Calu3 (cell line): ENCODE results near the gene TAS1R1. TPM values are rescaled to one million over a fixed set of nuclear protein-coding genes. Genes with fewer than 3 reads are reported as not detected.
A peak's percentile ranks its signal among the peaks of the same experiment; 100 is the strongest.
"Not testable (repeated sequence)": the region's sequence is repeated elsewhere in the genome, so short reads cannot be mapped to it uniquely, and the experiment has no call there.

Experiments
- BruUV-seq: library from RNA; stranded (reverse); fragments of 400-500 nt; replicated peaks from 2 replicates; lab custom pipeline; 2021; lab: Mats Ljungman, UMichigan
- CTCF ChIA-PET: fragments of 300-600 bp; sonication (Branson Sonifier 250); formaldehyde crosslinking; loops from one replicate; lab custom pipeline; 2022; ENCODE audit warnings: antibody characterized with exemption; lab: Charles Lee
- DNase-seq: peaks from one replicate; pipeline ENCODE4 v3.0.0; 2022
- H3K27ac Mint-ChIP-seq: one replicate; pipeline ENCODE4 v1.8.0; 2022; ENCODE audit warnings: mixed read lengths; ENCODE audit not compliant: unreplicated experiment
- H3K27me3 Mint-ChIP-seq: one replicate; pipeline ENCODE4 v1.8.0; 2022; ENCODE audit warnings: mixed read lengths; ENCODE audit not compliant: unreplicated experiment
- H3K36me3 Mint-ChIP-seq: one replicate; pipeline ENCODE4 v1.8.0; 2022; ENCODE audit warnings: mild to moderate bottlenecking, moderate library complexity, mixed read lengths; ENCODE audit not compliant: insufficient read depth, unreplicated experiment
- H3K4me1 Mint-ChIP-seq: one replicate; pipeline ENCODE4 v1.8.0; 2022; ENCODE audit warnings: mild to moderate bottlenecking, low read depth, mixed read lengths; ENCODE audit not compliant: unreplicated experiment
- H3K4me3 Mint-ChIP-seq: one replicate; pipeline ENCODE4 v1.8.0; 2022; ENCODE audit warnings: mild to moderate bottlenecking, low read depth, moderate library complexity, mixed read lengths; ENCODE audit not compliant: unreplicated experiment
- H3K9me3 Mint-ChIP-seq: one replicate; pipeline ENCODE4 v1.8.0; 2022; ENCODE audit warnings: low read depth, mixed read lengths; ENCODE audit not compliant: unreplicated experiment
- CTCF ChIP-seq: fragments of 200-600 bp; IDR thresholded peaks from one replicate; pipeline ENCODE4 v1.8.0; 2022; ENCODE audit warnings: antibody characterized with exemption; ENCODE audit not compliant: unreplicated experiment
- intact Hi-C: fragments of 100-400 bp; cut with micrococcal nuclease; formaldehyde crosslinking; loops from one replicate; pipeline ENCODE4 v1.10.0; 2022; ENCODE audit not compliant: unreplicated experiment
- total RNA-seq: library from RNA; stranded (reverse); gene quantifications from 2 replicates; pipeline ENCODE4 v1.2.3, GENCODE V29; 2022

TAS1R1 gene
- total RNA-seq, 1 experiment from 2014 or later, result not detected

GRCh38 chr1:6596351-6596750 lies 41.2 kb downstream of the TAS1R1 start:
- no peak overlapping the region for H3K27ac Mint-ChIP-seq

GRCh38 chr1:6596886-6597776 lies 42.0 kb downstream of the TAS1R1 start:
- DNase-seq, result no peak
- intact Hi-C loops, result no loop called here
- Mint-ChIP-seq H3K36me3 (peaks cover 61% of the 10 kb centered on the region), H3K4me1 (no peaks in the 10 kb centered on the region), H3K4me3 (no peak overlapping the region), H3K9me3 (no peaks in the 10 kb centered on the region), H3K27ac (no peak overlapping the region), H3K27me3 (no peaks in the 10 kb centered on the region)
- CTCF ChIA-PET, result no interaction called here
- BruUV-seq, result no TSS peak
- no peak for TF ChIP-seq CTCF

More at GRCh38 chr1:6596351-6596750, 41.2 kb downstream of the TAS1R1 start:
- no TSS peak for BruUV-seq
- TF ChIP-seq CTCF, result no peak
- Mint-ChIP-seq H3K4me3 (no peak overlapping the region), H3K36me3 (peaks cover 53% of the 10 kb centered on the region), H3K27me3 (no peaks in the 10 kb centered on the region), H3K4me1 (no peaks in the 10 kb centered on the region), H3K9me3 (no peaks in the 10 kb centered on the region)
- CTCF ChIA-PET, result no interaction called here
- no peak for DNase-seq
- intact Hi-C loops, result no loop called here

GRCh38 chr1:6597777-6598131 lies 42.6 kb downstream of the TAS1R1 start:
- no peak for TF ChIP-seq CTCF
- intact Hi-C loops, result no loop called here
- Mint-ChIP-seq H3K9me3 (no peaks in the 10 kb centered on the region), H3K36me3 (peaks cover 67% of the 10 kb centered on the region), H3K27me3 (no peaks in the 10 kb centered on the region), H3K4me3 (no peak overlapping the region), H3K4me1 (no peaks in the 10 kb centered on the region), H3K27ac (no peak overlapping the region)
- no peak for DNase-seq
- CTCF ChIA-PET, result no interaction called here
- no TSS peak for BruUV-seq

- Mint-ChIP-seq H3K27ac (peak overlapping the region; percentile 47), H3K36me3 (peaks cover 76% of the 10 kb centered on the region), H3K4me1 (no peaks in the 10 kb centered on the region), H3K4me3 (peak overlapping the region; percentile 87), H3K9me3 (no peaks in the 10 kb centered on the region), H3K27me3 (no peaks in the 10 kb centered on the region)
- CTCF ChIA-PET, result interaction anchor here (0.6 to 2.1 kb wide), 3 partner anchors 11 to 19 kb away, joined by 3 to 5 read pairs (median 4); partner anchors contain the start of gene ZBTB48
- no peak for TF ChIP-seq CTCF
- intact Hi-C loops, result no loop called here
- DNase-seq, result peak; percentile 39
- no TSS peak for BruUV-seq
These were observed 44.3 kb downstream of the TAS1R1 start for GRCh38 chr1:6599141-6599975.

DNA sequence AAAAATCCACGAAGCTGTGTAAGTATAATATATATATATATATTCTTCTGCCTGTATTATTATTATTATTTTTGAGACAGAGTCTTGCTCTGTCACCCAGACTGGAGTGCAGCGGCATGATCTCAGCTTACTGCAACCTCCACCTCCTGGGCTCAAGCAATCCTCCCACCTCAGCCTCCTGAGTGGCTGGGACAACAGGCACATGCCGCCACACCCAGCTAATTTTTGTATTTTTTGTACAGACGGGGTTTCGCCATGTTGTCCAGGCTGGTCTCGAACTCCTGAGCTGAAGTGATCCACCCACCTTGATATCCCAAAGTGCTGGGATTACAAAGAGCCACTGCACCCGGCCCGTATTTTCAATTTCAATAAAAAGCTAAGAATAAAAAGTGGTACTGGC lies 44.9 kb downstream of the TAS1R1 start:
- H3K9me3 Mint-ChIP-seq, H3K4me1 Mint-ChIP-seq, BruUV-seq, DNase-seq, H3K27me3 Mint-ChIP-seq: not testable (repeated sequence)
- peak overlapping the region; percentile 87 for H3K4me3 Mint-ChIP-seq
- CTCF ChIA-PET, result interaction anchor here (0.6 to 2.1 kb wide), 3 partner anchors 11 to 20 kb away, joined by 3 to 5 read pairs (median 4); partner anchors contain the start of gene ZBTB48
- H3K36me3 Mint-ChIP-seq, result peaks cover 72% of the 10 kb centered on the region
- H3K27ac Mint-ChIP-seq, result peak overlapping the region; percentile 96
- intact Hi-C loops, result loop anchor here (10.0 kb wide), 1 partner anchor 45 kb away; the partner anchor contains the start of genes NOL9 and TAS1R1
